Astrocyte (in vitro differentiated cells and primary cell): ENCODE results near the gene C19orf44.

Source experiments
- CTCF ChIP-seq: IDR thresholded peaks from 2 replicates; pipeline ENCODE4 v1.5.1; 2011; ENCODE audit warnings: low read depth, mild to moderate bottlenecking, inconsistent platforms, low read length, moderate library complexity; ENCODE audit not compliant: insufficient read depth
- EZH2 ChIP-seq: IDR thresholded peaks from 2 replicates; pipeline ENCODE4 v1.6.1; 2012; ENCODE audit warnings: mild to moderate bottlenecking, low read length, inconsistent platforms; ENCODE audit not compliant: insufficient read depth

DNA sequence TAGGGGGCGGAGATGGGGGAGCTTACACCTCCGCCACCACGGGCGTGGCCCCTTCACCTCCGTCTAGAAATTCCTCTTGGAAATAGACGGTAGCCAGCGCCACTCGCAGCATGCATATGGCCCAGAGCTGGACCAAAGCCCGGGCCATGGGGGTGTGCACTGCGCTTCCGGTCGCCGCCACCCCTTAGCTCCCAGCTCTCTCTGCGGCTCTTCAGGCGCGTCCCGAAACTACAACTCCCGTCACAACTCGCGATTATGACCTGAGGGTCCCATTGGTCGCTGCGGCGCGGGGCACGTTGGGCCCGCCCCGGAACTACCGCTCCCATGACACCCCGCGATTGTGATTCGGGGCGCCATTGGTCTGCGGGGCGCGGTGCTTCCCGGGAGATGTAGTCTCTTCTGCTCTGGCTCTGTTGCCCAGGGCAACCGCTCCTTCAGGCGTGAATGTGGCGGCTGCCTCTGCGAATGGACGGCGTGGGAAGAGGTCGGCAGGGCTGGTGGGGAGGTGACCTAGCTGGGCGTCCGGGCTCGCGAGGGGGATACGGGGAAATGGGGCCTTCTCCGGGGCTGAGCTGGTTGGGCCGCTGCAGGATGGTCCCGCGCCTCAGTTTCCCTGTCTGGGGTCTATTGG lies at the start of gene C19orf44, which contains the start of gene CALR3:
- TF ChIP-seq CTCF (no peak), EZH2 (no peak)
